Measurements from ENCODE around the gene GOLGA1. TPM values are rescaled to one million over a fixed set of nuclear protein-coding genes. Genes with fewer than 3 reads are reported as not detected.
A peak's percentile ranks its signal among the peaks of the same experiment; 100 is the strongest.

The GOLGA1 gene
- total and polyA plus RNA-seq, 9 of the 15 experiments (the other 6 are each of a cell fraction or from before 2014, with no cell fraction given) = 2.9 to 15.9 (median 8.5) TPM

DNA sequence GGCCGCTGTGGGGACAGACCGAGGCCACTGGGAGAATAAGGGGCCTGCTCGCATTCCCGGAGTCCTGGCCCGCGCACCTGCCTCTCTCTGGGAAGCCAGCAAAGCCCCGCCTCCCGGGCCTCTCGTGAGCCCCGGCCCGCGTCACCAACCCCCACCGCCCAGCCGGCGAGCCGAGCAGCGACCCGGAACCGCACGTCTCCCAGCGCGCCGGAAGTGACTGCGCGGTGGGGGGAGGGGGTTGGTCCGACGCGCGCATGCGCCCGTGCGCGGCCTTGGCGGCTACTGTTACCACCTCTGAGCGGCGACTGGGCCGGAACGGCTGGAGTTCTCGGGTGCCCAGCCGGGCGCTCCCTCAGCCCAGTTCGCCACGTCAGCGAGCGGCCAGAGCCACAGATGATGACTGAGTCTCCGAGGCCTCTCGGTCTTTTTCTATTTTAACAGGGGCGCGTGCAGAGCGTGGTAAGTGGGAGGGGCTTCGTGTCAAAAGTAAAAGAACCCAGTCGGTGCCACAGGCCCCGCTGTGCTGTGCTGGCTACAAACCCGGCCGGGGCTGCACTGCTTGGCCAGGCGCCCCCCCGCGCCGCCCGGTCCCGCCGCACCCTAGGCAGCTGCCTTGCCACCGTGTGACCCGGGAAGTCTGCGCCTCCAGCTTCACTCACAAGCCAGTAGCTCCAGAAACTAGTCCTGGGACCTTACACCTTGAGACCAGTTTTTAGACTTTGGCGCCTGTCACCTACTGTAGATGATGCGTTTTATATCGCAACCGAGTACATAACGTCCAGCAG, at the start of gene GOLGA1 (continued):
- TF ChIP-seq, protein P1, sequence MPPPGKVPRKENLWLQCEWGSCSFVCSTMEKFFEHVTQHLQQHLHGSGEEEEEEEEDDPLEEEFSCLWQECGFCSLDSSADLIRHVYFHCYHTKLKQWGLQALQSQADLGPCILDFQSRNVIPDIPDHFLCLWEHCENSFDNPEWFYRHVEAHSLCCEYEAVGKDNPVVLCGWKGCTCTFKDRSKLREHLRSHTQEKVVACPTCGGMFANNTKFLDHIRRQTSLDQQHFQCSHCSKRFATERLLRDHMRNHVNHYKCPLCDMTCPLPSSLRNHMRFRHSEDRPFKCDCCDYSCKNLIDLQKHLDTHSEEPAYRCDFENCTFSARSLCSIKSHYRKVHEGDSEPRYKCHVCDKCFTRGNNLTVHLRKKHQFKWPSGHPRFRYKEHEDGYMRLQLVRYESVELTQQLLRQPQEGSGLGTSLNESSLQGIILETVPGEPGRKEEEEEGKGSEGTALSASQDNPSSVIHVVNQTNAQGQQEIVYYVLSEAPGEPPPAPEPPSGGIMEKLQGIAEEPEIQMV (tag; conservative IDR thresholded peaks at IDR 0.05; ENCODE audit: low read depth) = no peak
- TF ChIP-seq ZNF143 (CRISPR knock-in tag; IDR thresholded peaks at IDR 0.05) = 0 out of 2 replicates have a peak, but pooled peaks have one; percentile 13
- TF ChIP-seq, protein P2, sequence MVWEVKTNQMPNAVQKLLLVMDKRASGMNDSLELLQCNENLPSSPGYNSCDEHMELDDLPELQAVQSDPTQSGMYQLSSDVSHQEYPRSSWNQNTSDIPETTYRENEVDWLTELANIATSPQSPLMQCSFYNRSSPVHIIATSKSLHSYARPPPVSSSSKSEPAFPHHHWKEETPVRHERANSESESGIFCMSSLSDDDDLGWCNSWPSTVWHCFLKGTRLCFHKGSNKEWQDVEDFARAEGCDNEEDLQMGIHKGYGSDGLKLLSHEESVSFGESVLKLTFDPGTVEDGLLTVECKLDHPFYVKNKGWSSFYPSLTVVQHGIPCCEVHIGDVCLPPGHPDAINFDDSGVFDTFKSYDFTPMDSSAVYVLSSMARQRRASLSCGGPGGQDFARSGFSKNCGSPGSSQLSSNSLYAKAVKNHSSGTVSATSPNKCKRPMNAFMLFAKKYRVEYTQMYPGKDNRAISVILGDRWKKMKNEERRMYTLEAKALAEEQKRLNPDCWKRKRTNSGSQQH (CRISPR knock-in tag; IDR thresholded peaks at IDR 0.05) = no peak
- no peak for TF ChIP-seq SLC30A9 (CRISPR knock-in tag; IDR thresholded peaks at IDR 0.05)
- TF ChIP-seq SPI1 (IDR thresholded peaks at IDR 0.05; ENCODE audit: borderline replicate concordance, low read depth, low read length) = no peak
- TF ChIP-seq, protein P3, sequence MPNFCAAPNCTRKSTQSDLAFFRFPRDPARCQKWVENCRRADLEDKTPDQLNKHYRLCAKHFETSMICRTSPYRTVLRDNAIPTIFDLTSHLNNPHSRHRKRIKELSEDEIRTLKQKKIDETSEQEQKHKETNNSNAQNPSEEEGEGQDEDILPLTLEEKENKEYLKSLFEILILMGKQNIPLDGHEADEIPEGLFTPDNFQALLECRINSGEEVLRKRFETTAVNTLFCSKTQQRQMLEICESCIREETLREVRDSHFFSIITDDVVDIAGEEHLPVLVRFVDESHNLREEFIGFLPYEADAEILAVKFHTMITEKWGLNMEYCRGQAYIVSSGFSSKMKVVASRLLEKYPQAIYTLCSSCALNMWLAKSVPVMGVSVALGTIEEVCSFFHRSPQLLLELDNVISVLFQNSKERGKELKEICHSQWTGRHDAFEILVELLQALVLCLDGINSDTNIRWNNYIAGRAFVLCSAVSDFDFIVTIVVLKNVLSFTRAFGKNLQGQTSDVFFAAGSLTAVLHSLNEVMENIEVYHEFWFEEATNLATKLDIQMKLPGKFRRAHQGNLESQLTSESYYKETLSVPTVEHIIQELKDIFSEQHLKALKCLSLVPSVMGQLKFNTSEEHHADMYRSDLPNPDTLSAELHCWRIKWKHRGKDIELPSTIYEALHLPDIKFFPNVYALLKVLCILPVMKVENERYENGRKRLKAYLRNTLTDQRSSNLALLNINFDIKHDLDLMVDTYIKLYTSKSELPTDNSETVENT (CRISPR knock-in tag; IDR thresholded peaks at IDR 0.05) = peak; percentile 85
- TF ChIP-seq PML (IDR thresholded peaks at IDR 0.05; ENCODE audit: low read length) = peak; percentile 81
- peak; percentile 80; the same call in 1 of the 2 replicates for TF ChIP-seq SMAD3 (CRISPR knock-in tag; conservative IDR thresholded peaks at IDR 0.05)
- TF ChIP-seq, protein P4, sequence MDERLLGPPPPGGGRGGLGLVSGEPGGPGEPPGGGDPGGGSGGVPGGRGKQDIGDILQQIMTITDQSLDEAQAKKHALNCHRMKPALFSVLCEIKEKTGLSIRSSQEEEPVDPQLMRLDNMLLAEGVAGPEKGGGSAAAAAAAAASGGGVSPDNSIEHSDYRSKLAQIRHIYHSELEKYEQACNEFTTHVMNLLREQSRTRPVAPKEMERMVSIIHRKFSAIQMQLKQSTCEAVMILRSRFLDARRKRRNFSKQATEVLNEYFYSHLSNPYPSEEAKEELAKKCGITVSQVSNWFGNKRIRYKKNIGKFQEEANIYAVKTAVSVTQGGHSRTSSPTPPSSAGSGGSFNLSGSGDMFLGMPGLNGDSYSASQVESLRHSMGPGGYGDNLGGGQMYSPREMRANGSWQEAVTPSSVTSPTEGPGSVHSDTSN (CRISPR knock-in tag; IDR thresholded peaks at IDR 0.05; ENCODE audit: low read depth) = no peak
- TF ChIP-seq, protein P4 (tag; conservative IDR thresholded peaks at IDR 0.05; ENCODE audit: low read depth) = no peak
- TF ChIP-seq SAFB2 (IDR thresholded peaks at IDR 0.05; ENCODE audit: borderline replicate concordance, low read depth, low read length, severe bottlenecking) = no peak
- TF ChIP-seq, protein P5, sequence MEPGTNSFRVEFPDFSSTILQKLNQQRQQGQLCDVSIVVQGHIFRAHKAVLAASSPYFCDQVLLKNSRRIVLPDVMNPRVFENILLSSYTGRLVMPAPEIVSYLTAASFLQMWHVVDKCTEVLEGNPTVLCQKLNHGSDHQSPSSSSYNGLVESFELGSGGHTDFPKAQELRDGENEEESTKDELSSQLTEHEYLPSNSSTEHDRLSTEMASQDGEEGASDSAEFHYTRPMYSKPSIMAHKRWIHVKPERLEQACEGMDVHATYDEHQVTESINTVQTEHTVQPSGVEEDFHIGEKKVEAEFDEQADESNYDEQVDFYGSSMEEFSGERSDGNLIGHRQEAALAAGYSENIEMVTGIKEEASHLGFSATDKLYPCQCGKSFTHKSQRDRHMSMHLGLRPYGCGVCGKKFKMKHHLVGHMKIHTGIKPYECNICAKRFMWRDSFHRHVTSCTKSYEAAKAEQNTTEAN (CRISPR knock-in tag; IDR thresholded peaks at IDR 0.05) = peak; percentile 88
- peak; percentile 89; the same call in 1 of the 2 replicates for TF ChIP-seq BRD4 (IDR thresholded peaks at IDR 0.05)
- TF ChIP-seq ETS2 (tag; IDR thresholded peaks at IDR 0.05; ENCODE audit: borderline replicate concordance, poor library complexity, severe bottlenecking) = no peak
- TF ChIP-seq RB1 (IDR thresholded peaks at IDR 0.05; ENCODE audit: low read depth) = peak; percentile 78; the same call in 1 of the 2 replicates
